Activated CD4-positive, alpha-beta T cell treated with anti-CD3 and anti-CD28 coated beads, Interleukin-2, amount 10 ng/mL, durations not matched to agents 7 days and 5 days (primary cell): ENCODE measurements around the gene RIPOR3. TPM values are rescaled to one million over a fixed set of nuclear protein-coding genes. Genes with fewer than 3 reads are reported as not detected.
"Not testable (repeated sequence)": the region's sequence is repeated elsewhere in the genome, so short reads cannot be mapped to it uniquely, and the experiment has no call there.

Source experiments
- CTCF ChIA-PET: fragments of 350-600 bp; sonication (Branson Sonifier 250); formaldehyde crosslinking; loops from one replicate; lab custom pipeline; 2021; ENCODE audit warnings: antibody characterized with exemption; lab: Charles Lee
- POLR2A ChIA-PET: fragments of 350-600 bp; sonication (Branson Sonifier 250); formaldehyde crosslinking; loops from one replicate; lab custom pipeline; 2021; ENCODE audit warnings: antibody characterized with exemption; lab: Charles Lee
- DNase-seq: peaks from one replicate; pipeline ENCODE4 v3.0.0-alpha.2; 2020
- H3K27ac Mint-ChIP-seq: one replicate; pipeline ENCODE4 v1.8.0; 2021; ENCODE audit warnings: mild to moderate bottlenecking, moderate library complexity, mixed read lengths
- H3K27me3 Mint-ChIP-seq: one replicate; pipeline ENCODE4 v1.8.0; 2021; ENCODE audit warnings: mixed read lengths
- H3K36me3 Mint-ChIP-seq: one replicate; pipeline ENCODE4 v1.8.0; 2021; ENCODE audit warnings: low read depth, mixed read lengths
- H3K4me1 Mint-ChIP-seq: one replicate; pipeline ENCODE4 v1.8.0; 2021; ENCODE audit warnings: mixed read lengths
- H3K4me3 Mint-ChIP-seq: one replicate; pipeline ENCODE4 v1.8.0; 2021; ENCODE audit warnings: mild to moderate bottlenecking, moderate library complexity, mixed read lengths
- H3K9me3 Mint-ChIP-seq: one replicate; pipeline ENCODE4 v1.8.0; 2021; ENCODE audit warnings: mixed read lengths
- total RNA-seq, 2 experiments: library from RNA; stranded (reverse); gene quantifications; one replicate each; pipeline ENCODE4 v1.2.3, GENCODE V29; 2021

Gene RIPOR3
- total RNA-seq, 2 experiments from 2014 or later: not detected

- no peaks in the 10 kb centered on the region for H3K4me1 Mint-ChIP-seq
- ChIA-PET POLR2A (no interaction called here), CTCF (interaction anchor here (0.6 to 2.3 kb wide), 3 partner anchors 9 to 163 kb away, joined by 3 to 6 read pairs (median 3); no protein-coding TSS in a partner anchor)
- no peak overlapping the region for H3K27ac Mint-ChIP-seq
- H3K36me3 Mint-ChIP-seq: no peaks in the 10 kb centered on the region
- H3K27me3 Mint-ChIP-seq: peaks cover 2% of the 10 kb centered on the region
- H3K9me3 Mint-ChIP-seq: no peaks in the 10 kb centered on the region
- no peak for DNase-seq
- H3K4me3 Mint-ChIP-seq: no peak overlapping the region
These were observed 29.2 kb upstream of the RIPOR3 start for GRCh38 chr20:50720582-50720981.

DNA sequence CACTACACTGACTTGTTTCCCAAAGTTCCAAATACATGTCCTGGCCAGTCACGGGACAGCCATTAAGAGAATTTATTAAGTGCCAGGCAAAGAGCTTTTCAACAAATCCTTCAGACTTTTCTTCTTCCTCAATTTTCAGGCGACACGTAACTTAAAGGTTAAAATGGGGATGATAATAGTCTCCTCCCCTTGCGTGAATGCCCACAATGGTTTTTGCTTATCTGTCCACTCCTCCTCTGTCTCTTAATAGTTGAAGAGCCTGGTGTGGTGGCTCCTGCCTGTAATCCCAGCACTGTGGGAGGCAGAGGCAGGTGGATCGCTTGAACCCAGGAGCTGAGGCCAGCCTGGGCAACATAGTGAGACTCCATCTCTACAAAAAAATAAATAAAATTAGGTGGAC is 28.7 kb upstream of the RIPOR3 start:
- CTCF ChIA-PET: interaction anchor here (0.9 to 2.3 kb wide), 2 partner anchors 8 to 86 kb away, joined by 3 to 6 read pairs; no protein-coding TSS in a partner anchor

DNA sequence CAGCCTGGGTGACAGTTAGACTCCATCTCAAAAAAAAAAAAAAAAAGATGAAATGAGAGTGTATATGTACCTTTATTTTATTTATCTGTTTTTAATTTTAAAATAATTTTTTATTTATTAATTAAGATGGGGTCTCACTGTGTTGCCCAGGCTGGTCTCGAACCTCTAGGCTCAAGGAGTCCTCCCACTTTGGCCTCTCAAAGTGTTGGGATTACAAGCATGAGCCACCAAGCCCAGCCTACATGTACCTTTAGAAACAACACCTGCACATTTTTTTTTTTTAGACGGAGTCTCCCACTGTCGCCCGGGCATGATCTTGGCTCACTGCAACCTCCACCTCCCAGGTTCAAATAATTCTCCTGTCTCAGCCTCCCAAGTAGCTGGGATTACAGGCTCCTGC is 28.0 kb upstream of the RIPOR3 start:
- ChIA-PET POLR2A (no interaction called here), CTCF (no interaction called here)
- DNase-seq: no peak
- no peaks in the 10 kb centered on the region for H3K4me1 Mint-ChIP-seq
- H3K4me3 Mint-ChIP-seq: no peak overlapping the region
- H3K36me3 Mint-ChIP-seq: no peaks in the 10 kb centered on the region
- H3K27ac Mint-ChIP-seq: no peak overlapping the region
- H3K27me3 Mint-ChIP-seq: peaks cover 6% of the 10 kb centered on the region
- H3K9me3 Mint-ChIP-seq: no peaks in the 10 kb centered on the region

More for the DNA sequence above, 28.7 kb upstream of the RIPOR3 start:
- Mint-ChIP-seq H3K4me1 (no peaks in the 10 kb centered on the region), H3K36me3 (no peaks in the 10 kb centered on the region), H3K27me3 (peaks cover 5% of the 10 kb centered on the region), H3K9me3 (no peaks in the 10 kb centered on the region), H3K4me3 (no peak overlapping the region), H3K27ac (no peak overlapping the region)
- POLR2A ChIA-PET: no interaction called here
- no peak for DNase-seq

- peaks cover 13% of the 10 kb centered on the region for H3K27me3 Mint-ChIP-seq
- ChIA-PET POLR2A (no interaction called here), CTCF (interaction anchor here (1.2 to 1.8 kb wide), 2 partner anchors 7 to 10 kb away, joined by 5 to 6 read pairs; no protein-coding TSS in a partner anchor)
- H3K4me1 Mint-ChIP-seq: no peaks in the 10 kb centered on the region
- no peak overlapping the region for H3K4me3 Mint-ChIP-seq
- no peaks in the 10 kb centered on the region for H3K9me3 Mint-ChIP-seq
- no peaks in the 10 kb centered on the region for H3K36me3 Mint-ChIP-seq
- DNase-seq: no peak
- H3K27ac Mint-ChIP-seq: no peak overlapping the region
These were observed 26.8 kb upstream of the RIPOR3 start for GRCh38 chr20:50717974-50718761.

DNA sequence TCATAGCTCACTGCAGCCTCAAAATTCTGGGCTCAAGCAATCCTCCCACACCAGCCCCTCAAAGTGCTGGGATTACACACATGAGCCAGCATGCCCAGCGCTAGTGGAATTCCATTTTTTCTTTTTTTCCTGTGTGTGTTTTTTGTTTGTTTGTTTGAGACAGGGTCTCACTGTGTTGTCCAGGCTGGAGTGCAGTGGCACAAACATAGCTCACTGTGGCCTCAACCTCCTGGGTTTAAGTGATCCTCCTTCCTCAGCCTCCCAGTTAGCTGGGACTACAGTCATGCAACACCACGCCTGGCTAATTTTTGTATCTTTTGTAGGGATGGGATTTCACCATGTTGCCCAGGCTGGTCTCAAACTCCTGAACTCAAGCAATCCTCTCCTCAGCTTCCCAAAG is 26.0 kb upstream of the RIPOR3 start:
- DNase-seq: no peak
- Mint-ChIP-seq H3K9me3 (no peaks in the 10 kb centered on the region), H3K36me3 (no peaks in the 10 kb centered on the region), H3K27ac (no peak overlapping the region), H3K4me1 (no peaks in the 10 kb centered on the region), H3K27me3 (peaks cover 13% of the 10 kb centered on the region), H3K4me3 (no peak overlapping the region)
- ChIA-PET POLR2A (no interaction called here), CTCF (interaction anchor here (0.6 to 1.8 kb wide), 2 partner anchors 8 to 415 kb away, joined by 5 read pairs; no protein-coding TSS in a partner anchor)

- H3K9me3 Mint-ChIP-seq: no peaks in the 10 kb centered on the region
- H3K36me3 Mint-ChIP-seq: no peaks in the 10 kb centered on the region
- H3K4me3 Mint-ChIP-seq: no peak overlapping the region
- ChIA-PET CTCF (interaction anchor here (0.6 to 1.8 kb wide), 2 partner anchors 9 to 63 kb away, joined by 3 to 5 read pairs; no protein-coding TSS in a partner anchor), POLR2A (no interaction called here)
- H3K27me3 Mint-ChIP-seq: peaks cover 13% of the 10 kb centered on the region
- DNase-seq: no peak
- no peaks in the 10 kb centered on the region for H3K4me1 Mint-ChIP-seq
- no peak overlapping the region for H3K27ac Mint-ChIP-seq
These were observed 25.2 kb upstream of the RIPOR3 start for GRCh38 chr20:50716518-50716917.

DNA sequence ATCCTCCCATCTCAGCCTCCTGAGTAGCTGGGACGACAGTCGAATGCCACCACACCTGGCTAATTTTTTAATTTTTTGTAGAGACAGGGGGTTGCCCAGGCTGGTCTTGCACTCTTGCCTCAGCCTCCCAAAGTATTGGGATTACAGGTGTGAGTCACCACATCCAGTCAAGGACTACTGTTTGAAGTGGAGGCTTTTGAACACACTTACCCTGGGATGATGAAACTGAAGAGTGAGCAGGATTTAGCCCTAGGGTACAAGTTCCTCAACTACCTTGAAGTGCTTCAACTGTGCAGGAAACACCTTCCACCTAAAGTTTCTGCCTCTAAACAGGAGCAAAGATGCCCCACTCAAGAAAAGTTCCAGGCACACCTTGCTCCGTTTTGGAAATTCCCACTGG is 24.4 kb upstream of the RIPOR3 start:
- no peaks in the 10 kb centered on the region for H3K4me1 Mint-ChIP-seq
- DNase-seq: no peak
- no peak overlapping the region for H3K27ac Mint-ChIP-seq
- H3K9me3 Mint-ChIP-seq: no peaks in the 10 kb centered on the region
- POLR2A ChIA-PET: no interaction called here
- no peak overlapping the region for H3K4me3 Mint-ChIP-seq
- no peaks in the 10 kb centered on the region for H3K36me3 Mint-ChIP-seq
- CTCF ChIA-PET: no interaction called here
- peaks cover 19% of the 10 kb centered on the region for H3K27me3 Mint-ChIP-seq

GRCh38 chr20:50714426-50714825 is 23.1 kb upstream of the RIPOR3 start:
- H3K27me3 Mint-ChIP-seq: peaks cover 19% of the 10 kb centered on the region
- DNase-seq, H3K27ac Mint-ChIP-seq, H3K36me3 Mint-ChIP-seq, H3K9me3 Mint-ChIP-seq, H3K4me1 Mint-ChIP-seq, POLR2A ChIA-PET, H3K4me3 Mint-ChIP-seq: not testable (repeated sequence)
- CTCF ChIA-PET: interaction anchor here (0.6 kb wide), 1 partner anchor 215 kb away, joined by 3 read pairs; no protein-coding TSS in a partner anchor

GRCh38 chr20:50713657-50714101 is 22.3 kb upstream of the RIPOR3 start:
- H3K9me3 Mint-ChIP-seq: no peaks in the 10 kb centered on the region
- no peak for DNase-seq

GRCh38 chr20:50712771-50713656 is 21.7 kb upstream of the RIPOR3 start:
- Mint-ChIP-seq H3K4me1 (no peaks in the 10 kb centered on the region), H3K9me3 (no peaks in the 10 kb centered on the region)
- CTCF ChIA-PET: interaction anchor here (0.6 kb wide), 1 partner anchor 1814 kb away, joined by 4 read pairs; no protein-coding TSS in a partner anchor

More at GRCh38 chr20:50713657-50714101, 22.3 kb upstream of the RIPOR3 start:
- no peak overlapping the region for H3K4me3 Mint-ChIP-seq
- H3K4me1 Mint-ChIP-seq: no peaks in the 10 kb centered on the region
- H3K27ac Mint-ChIP-seq: no peak overlapping the region
- CTCF ChIA-PET: interaction anchor here (0.6 kb wide), 1 partner anchor 1814 kb away, joined by 4 read pairs; no protein-coding TSS in a partner anchor
- H3K36me3 Mint-ChIP-seq: no peaks in the 10 kb centered on the region
- POLR2A ChIA-PET: no interaction called here
- H3K27me3 Mint-ChIP-seq: peaks cover 19% of the 10 kb centered on the region

DNA sequence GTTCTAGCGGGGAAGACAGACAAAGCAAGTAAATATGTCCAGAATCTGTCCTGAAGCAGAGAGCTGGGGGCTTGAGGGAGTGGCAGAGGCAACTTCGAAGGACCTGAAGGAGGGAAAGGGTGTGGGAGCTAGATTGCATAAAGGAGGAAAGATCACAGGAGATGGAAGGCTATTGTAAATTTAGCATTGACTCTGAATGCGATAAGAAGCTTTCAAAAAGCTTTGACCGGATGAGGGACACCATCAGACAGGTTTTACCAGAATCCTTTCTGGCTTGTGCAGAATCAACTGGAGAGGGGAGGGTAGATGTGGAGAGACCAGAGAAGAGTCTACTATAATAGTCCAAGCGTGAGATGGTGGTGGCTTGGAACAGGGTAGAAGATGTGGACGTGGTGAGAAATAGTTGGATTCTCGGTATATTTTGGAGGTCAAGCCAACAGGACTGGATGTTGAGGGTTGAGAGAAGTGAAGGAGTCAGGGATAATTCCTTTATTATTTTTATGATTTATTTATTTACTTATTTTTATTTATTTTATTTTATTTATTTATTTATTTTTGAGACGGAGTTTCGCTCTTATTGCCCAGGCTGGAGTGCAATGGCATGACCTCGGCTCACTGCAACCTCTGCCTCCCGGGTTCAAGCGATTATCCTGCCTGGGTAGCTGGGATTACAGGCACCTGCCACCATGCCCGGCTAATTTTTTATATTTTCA is 19.9 kb upstream of the RIPOR3 start:
- Mint-ChIP-seq H3K36me3 (no peaks in the 10 kb centered on the region), H3K27ac (no peak overlapping the region), H3K4me1 (no peaks in the 10 kb centered on the region), H3K9me3 (no peaks in the 10 kb centered on the region), H3K4me3 (no peak overlapping the region), H3K27me3 (peaks cover 20% of the 10 kb centered on the region)
- DNase-seq: no peak
- CTCF ChIA-PET: interaction anchor here (0.9 to 1.4 kb wide), 2 partner anchors 10 to 23 kb away, joined by 3 to 6 read pairs; no protein-coding TSS in a partner anchor
- POLR2A ChIA-PET: no interaction called here

More at GRCh38 chr20:50712771-50713656, 21.7 kb upstream of the RIPOR3 start:
- POLR2A ChIA-PET: no interaction called here
- Mint-ChIP-seq H3K27me3 (peaks cover 19% of the 10 kb centered on the region), H3K27ac (no peak overlapping the region), H3K4me3 (no peak overlapping the region), H3K36me3 (no peaks in the 10 kb centered on the region)
- no peak for DNase-seq

DNA sequence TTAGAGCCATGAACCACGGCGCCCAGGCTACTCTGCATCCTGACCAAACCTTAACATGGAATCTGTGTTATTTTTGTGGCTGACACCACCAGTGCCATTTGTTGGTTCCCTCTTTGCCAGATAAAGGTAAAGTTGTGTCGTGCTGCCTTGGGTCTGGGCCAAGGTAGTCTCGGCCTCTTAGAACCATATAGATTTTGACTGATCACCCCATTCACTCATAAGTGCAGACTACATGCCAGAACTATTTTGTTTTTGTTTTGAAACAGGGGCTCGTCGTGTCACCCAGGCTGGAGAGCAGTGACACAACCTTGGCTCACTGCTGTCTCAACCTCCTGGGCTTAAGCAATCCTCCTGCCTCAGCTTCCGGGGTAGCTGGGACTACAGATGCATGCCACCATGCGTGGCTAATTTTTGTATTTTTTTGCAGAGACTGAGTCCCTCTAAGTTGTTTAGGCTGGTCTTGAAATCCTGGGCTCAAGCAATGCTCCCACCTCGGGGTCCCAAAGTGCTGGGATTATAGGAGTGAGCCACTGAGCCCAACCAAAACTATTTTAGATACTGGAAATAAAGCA is 19.2 kb upstream of the RIPOR3 start:
- DNase-seq: no peak
- ChIA-PET POLR2A (no interaction called here), CTCF (interaction anchor here (0.9 kb wide), 1 partner anchor 22 kb away, joined by 3 read pairs; no protein-coding TSS in a partner anchor)
- Mint-ChIP-seq H3K4me3 (no peak overlapping the region), H3K36me3 (no peaks in the 10 kb centered on the region), H3K27me3 (peaks cover 23% of the 10 kb centered on the region), H3K9me3 (no peaks in the 10 kb centered on the region), H3K27ac (no peak overlapping the region), H3K4me1 (no peaks in the 10 kb centered on the region)
